Loucy (cell line): Measurements from ENCODE around the gene IFITM10.
A peak's percentile ranks its signal among the peaks of the same experiment; 100 is the strongest.

Experiments used
- H2AFZ ChIP-seq: fragments of 200-600 bp; sonication (generic); 2 replicates; pipeline ENCODE4 v1.6.0; 2016; ENCODE audit warnings: antibody characterized with exemption, mild to moderate bottlenecking, low read length, moderate library complexity
- H3F3A ChIP-seq: fragments of 200-600 bp; 2 replicates; pipeline ENCODE4 v1.6.0; 2016; ENCODE audit warnings: antibody characterized with exemption, low read depth, mild to moderate bottlenecking
- H3K27me3 ChIP-seq: fragments of 200-600 bp; sonication (generic); 2 replicates; pipeline ENCODE4 v1.6.1; 2014; ENCODE audit warnings: low read length, mild to moderate bottlenecking; ENCODE audit not compliant: insufficient read depth, poor library complexity, severe bottlenecking
- H3K36me3 ChIP-seq: fragments of 200-600 bp; sonication (generic); 2 replicates; pipeline ENCODE4 v1.6.1; 2016; ENCODE audit warnings: low read length; ENCODE audit not compliant: insufficient read depth
- H3K4me1 ChIP-seq: fragments of 200-600 bp; sonication (generic); 2 replicates; pipeline ENCODE4 v1.5.1; 2014; ENCODE audit warnings: low read length, mild to moderate bottlenecking; ENCODE audit not compliant: insufficient read depth, poor library complexity, severe bottlenecking
- H3K4me2 ChIP-seq: fragments of 200-600 bp; sonication (generic); 2 replicates; pipeline ENCODE4 v1.6.0; 2014; ENCODE audit warnings: antibody characterized with exemption, low read length, low read depth, mild to moderate bottlenecking; ENCODE audit not compliant: poor library complexity, severe bottlenecking
- H3K4me3 ChIP-seq: fragments of 200-600 bp; sonication (generic); 2 replicates; pipeline ENCODE4 v1.5.1; 2014; ENCODE audit warnings: low read length, mild to moderate bottlenecking, mixed read lengths; ENCODE audit not compliant: poor library complexity, severe bottlenecking
- H3K79me2 ChIP-seq: fragments of 200-600 bp; sonication (generic); 2 replicates; pipeline ENCODE4 v1.6.1; 2014; ENCODE audit warnings: low read length; ENCODE audit not compliant: insufficient read depth
- H3K9ac ChIP-seq: fragments of 200-600 bp; sonication (generic); 2 replicates; pipeline ENCODE4 v1.6.0; 2014; ENCODE audit warnings: mild to moderate bottlenecking, low read depth, low read length, moderate library complexity; ENCODE audit not compliant: poor library complexity, severe bottlenecking
- H3K9me2 ChIP-seq: fragments of 200-600 bp; sonication (generic); replicated peaks from 2 replicates; pipeline ENCODE4 v1.6.1; 2016; ENCODE audit warnings: low read depth, low read length, mixed read lengths
- H3K9me3 ChIP-seq: fragments of 200-600 bp; sonication (generic); 2 replicates; pipeline ENCODE4 v1.6.1; 2014; ENCODE audit warnings: mild to moderate bottlenecking, antibody characterized with exemption, low read length, low read depth; ENCODE audit not compliant: insufficient read depth
- H4K20me1 ChIP-seq: fragments of 200-600 bp; sonication (generic); 2 replicates; pipeline ENCODE4 v1.6.0; 2014; ENCODE audit warnings: antibody characterized with exemption, low read length, mild to moderate bottlenecking; ENCODE audit not compliant: insufficient read depth, poor library complexity, severe bottlenecking
- EZH2phosphoT487 ChIP-seq: fragments of 200-600 bp; IDR thresholded peaks from 2 replicates; pipeline ENCODE4 v1.6.1; 2018; ENCODE audit warnings: antibody characterized with exemption, mild to moderate bottlenecking, moderate library complexity, borderline replicate concordance
- TF ChIP-seq, protein P1 (sequence below): fragments of 200-600 bp; sonication (generic); conservative IDR thresholded peaks from 2 replicates; pipeline ENCODE4 v1.5.1; 2014; ENCODE audit warnings: mild to moderate bottlenecking, antibody characterized with exemption, low read length

Gene IFITM10

GRCh38 chr11:1771700-1772099 is 21.3 kb upstream of the IFITM10 start:
- TF ChIP-seq EZH2phosphoT487, result no peak
- TF ChIP-seq, protein P1, sequence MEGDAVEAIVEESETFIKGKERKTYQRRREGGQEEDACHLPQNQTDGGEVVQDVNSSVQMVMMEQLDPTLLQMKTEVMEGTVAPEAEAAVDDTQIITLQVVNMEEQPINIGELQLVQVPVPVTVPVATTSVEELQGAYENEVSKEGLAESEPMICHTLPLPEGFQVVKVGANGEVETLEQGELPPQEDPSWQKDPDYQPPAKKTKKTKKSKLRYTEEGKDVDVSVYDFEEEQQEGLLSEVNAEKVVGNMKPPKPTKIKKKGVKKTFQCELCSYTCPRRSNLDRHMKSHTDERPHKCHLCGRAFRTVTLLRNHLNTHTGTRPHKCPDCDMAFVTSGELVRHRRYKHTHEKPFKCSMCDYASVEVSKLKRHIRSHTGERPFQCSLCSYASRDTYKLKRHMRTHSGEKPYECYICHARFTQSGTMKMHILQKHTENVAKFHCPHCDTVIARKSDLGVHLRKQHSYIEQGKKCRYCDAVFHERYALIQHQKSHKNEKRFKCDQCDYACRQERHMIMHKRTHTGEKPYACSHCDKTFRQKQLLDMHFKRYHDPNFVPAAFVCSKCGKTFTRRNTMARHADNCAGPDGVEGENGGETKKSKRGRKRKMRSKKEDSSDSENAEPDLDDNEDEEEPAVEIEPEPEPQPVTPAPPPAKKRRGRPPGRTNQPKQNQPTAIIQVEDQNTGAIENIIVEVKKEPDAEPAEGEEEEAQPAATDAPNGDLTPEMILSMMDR, result no peak
- peak overlapping the region; percentile 69 for H3K4me2 ChIP-seq
- peak overlapping the region; percentile 65 for H3K4me3 ChIP-seq
- H3K36me3 ChIP-seq, result no peaks in the 10 kb centered on the region
- peak overlapping the region; percentile 62 for H3K9ac ChIP-seq
- no peaks in the 10 kb centered on the region for H3F3A ChIP-seq
- H3K9me2 ChIP-seq, result no peaks in the 10 kb centered on the region
- H3K4me1 ChIP-seq, result peaks cover 33% of the 10 kb centered on the region
- H4K20me1 ChIP-seq, result no peaks in the 10 kb centered on the region
- H3K9me3 ChIP-seq, result no peaks in the 10 kb centered on the region; the same call in 1 of the 2 replicates
- H2AFZ ChIP-seq, result 0 out of 2 replicates have a peak overlapping the region, but pooled peaks have one; percentile 15
- H3K79me2 ChIP-seq, result no peaks in the 10 kb centered on the region
- H3K27me3 ChIP-seq, result no peaks in the 10 kb centered on the region

GRCh38 chr11:1771273-1771672 is 20.9 kb upstream of the IFITM10 start:
- Histone ChIP-seq H2AFZ (no peak overlapping the region), H3K9ac (peak overlapping the region; percentile 62), H3K4me3 (no peak overlapping the region), H3K36me3 (no peaks in the 10 kb centered on the region), H3F3A (no peaks in the 10 kb centered on the region), H4K20me1 (no peaks in the 10 kb centered on the region), H3K27me3 (no peaks in the 10 kb centered on the region), H3K79me2 (no peaks in the 10 kb centered on the region), H3K9me2 (no peaks in the 10 kb centered on the region), H3K4me2 (peak overlapping the region; percentile 69), H3K9me3 (no peaks in the 10 kb centered on the region; the same call in 1 of the 2 replicates), H3K4me1 (peaks cover 33% of the 10 kb centered on the region)
- TF ChIP-seq EZH2phosphoT487, result no peak
- TF ChIP-seq, protein P1, result no peak

- no peaks in the 10 kb centered on the region for H4K20me1 ChIP-seq
- no peaks in the 10 kb centered on the region for H3K79me2 ChIP-seq
- H3K4me2 ChIP-seq, result no peak overlapping the region
- H2AFZ ChIP-seq, result no peak overlapping the region
- no peaks in the 10 kb centered on the region for H3K27me3 ChIP-seq
- H3K9me3 ChIP-seq, result no peaks in the 10 kb centered on the region; the same call in 1 of the 2 replicates
- peaks cover 33% of the 10 kb centered on the region for H3K4me1 ChIP-seq
- H3K9ac ChIP-seq, result no peak overlapping the region
- no peaks in the 10 kb centered on the region for H3K9me2 ChIP-seq
- no peaks in the 10 kb centered on the region for H3K36me3 ChIP-seq
- no peak overlapping the region for H3K4me3 ChIP-seq
- H3F3A ChIP-seq, result no peaks in the 10 kb centered on the region
- no peak for TF ChIP-seq EZH2phosphoT487
- TF ChIP-seq, protein P1, result no peak
Measured at GRCh38 chr11:1770528-1770927, 20.1 kb upstream of the IFITM10 start.
